ENCODE data around the gene SMARCA2. TPM values are rescaled to one million over a fixed set of nuclear protein-coding genes. Genes with fewer than 3 reads are reported as not detected.

The SMARCA2 gene
- total RNA-seq, 1 experiment from 2014 or later = 108 TPM

DNA sequence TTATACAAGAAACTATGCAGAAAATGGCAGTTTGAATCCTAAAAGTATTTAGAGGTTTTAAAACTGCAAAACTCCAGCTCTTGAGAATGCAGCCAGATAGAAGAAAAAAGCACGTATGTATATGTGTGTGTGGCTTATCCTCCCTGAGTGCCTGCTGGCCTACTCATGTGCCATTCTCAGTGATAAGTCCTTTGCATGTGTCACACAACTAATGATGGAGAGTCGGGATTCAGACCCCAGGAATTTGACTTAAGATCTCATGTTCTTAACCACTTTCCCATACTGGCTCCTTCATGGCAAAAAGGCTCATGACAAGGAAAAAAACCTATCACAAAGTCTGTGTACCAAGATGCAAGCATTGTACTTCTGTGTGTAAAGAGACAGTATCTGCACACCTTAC is 26.6 kb downstream of the SMARCA2 start:
- Histone ChIP-seq H3K4me3 (ENCODE audit: low read length) (no peak overlapping the region), H3K79me2 (ENCODE audit: low read length) (peaks cover 27% of the 10 kb centered on the region), H2AFZ (ENCODE audit: low read length) (no peak overlapping the region), H3K9ac (ENCODE audit: low read length) (no peak overlapping the region), H3K4me2 (ENCODE audit: low read depth, low read length, poor library complexity, severe bottlenecking) (no peak overlapping the region), H4K20me1 (ENCODE audit: insufficient read depth, low read depth, low read length) (no peaks in the 10 kb centered on the region), H3K27me3 (ENCODE audit: low read length) (no peaks in the 10 kb centered on the region), H3K4me1 (ENCODE audit: low read length) (no peaks in the 10 kb centered on the region), H3K9me2 (replicated peaks; ENCODE audit: insufficient read depth, low read length) (no peaks in the 10 kb centered on the region), H3K36me3 (ENCODE audit: insufficient read depth, low read length) (peaks cover 23% of the 10 kb centered on the region; the same call in 1 of the 2 replicates), H3K9me3 (ENCODE audit: low read length) (no peaks in the 10 kb centered on the region), H3K27ac (ENCODE audit: low read length) (no peak overlapping the region)
- DNase-seq = no peak

- Histone ChIP-seq H3K9ac (ENCODE audit: low read length) (no peak overlapping the region), H3K4me3 (ENCODE audit: low read length) (no peak overlapping the region), H3K27ac (ENCODE audit: low read length) (no peak overlapping the region), H3K4me2 (ENCODE audit: low read depth, low read length, poor library complexity, severe bottlenecking) (no peak overlapping the region), H2AFZ (ENCODE audit: low read length) (no peak overlapping the region), H3K9me3 (ENCODE audit: low read length) (no peaks in the 10 kb centered on the region), H3K79me2 (ENCODE audit: low read length) (peaks cover 19% of the 10 kb centered on the region), H3K9me2 (replicated peaks; ENCODE audit: insufficient read depth, low read length) (no peaks in the 10 kb centered on the region), H3K36me3 (ENCODE audit: insufficient read depth, low read length) (peaks cover 26% of the 10 kb centered on the region; the same call in 1 of the 2 replicates), H4K20me1 (ENCODE audit: insufficient read depth, low read depth, low read length) (no peaks in the 10 kb centered on the region), H3K4me1 (ENCODE audit: low read length) (no peaks in the 10 kb centered on the region), H3K27me3 (ENCODE audit: low read length) (no peaks in the 10 kb centered on the region)
- DNase-seq = no peak
Observed at GRCh38 chr9:2043243-2043642, 28.1 kb downstream of the SMARCA2 start.

- no peak for DNase-seq
- Histone ChIP-seq H3K36me3 (ENCODE audit: insufficient read depth, low read length) (peaks cover 20% of the 10 kb centered on the region; the same call in 1 of the 2 replicates), H3K79me2 (ENCODE audit: low read length) (peaks cover 14% of the 10 kb centered on the region), H3K9ac (ENCODE audit: low read length) (no peak overlapping the region), H3K27ac (ENCODE audit: low read length) (no peak overlapping the region), H3K9me2 (replicated peaks; ENCODE audit: insufficient read depth, low read length) (no peaks in the 10 kb centered on the region), H3K9me3 (ENCODE audit: low read length) (no peaks in the 10 kb centered on the region), H4K20me1 (ENCODE audit: insufficient read depth, low read depth, low read length) (no peaks in the 10 kb centered on the region), H2AFZ (ENCODE audit: low read length) (no peak overlapping the region), H3K4me1 (ENCODE audit: low read length) (no peaks in the 10 kb centered on the region), H3K4me3 (ENCODE audit: low read length) (no peak overlapping the region), H3K27me3 (ENCODE audit: low read length) (no peaks in the 10 kb centered on the region), H3K4me2 (ENCODE audit: low read depth, low read length, poor library complexity, severe bottlenecking) (no peak overlapping the region)
Observed at GRCh38 chr9:2043881-2044462, 28.8 kb downstream of the SMARCA2 start.

GRCh38 chr9:2047144-2047671 is 32.1 kb downstream of the SMARCA2 start:
- Histone ChIP-seq H3K4me1 (ENCODE audit: low read length) (no peaks in the 10 kb centered on the region), H3K4me2 (ENCODE audit: low read depth, low read length, poor library complexity, severe bottlenecking) (no peak overlapping the region), H3K9me3 (ENCODE audit: low read length) (no peaks in the 10 kb centered on the region), H4K20me1 (ENCODE audit: insufficient read depth, low read depth, low read length) (no peaks in the 10 kb centered on the region), H3K27me3 (ENCODE audit: low read length) (no peaks in the 10 kb centered on the region), H3K79me2 (ENCODE audit: low read length) (peaks cover 17% of the 10 kb centered on the region), H3K36me3 (ENCODE audit: insufficient read depth, low read length) (0 out of 2 replicates have a peak, but pooled peaks cover 6% of the 10 kb centered on the region), H2AFZ (ENCODE audit: low read length) (no peak overlapping the region), H3K27ac (ENCODE audit: low read length) (no peak overlapping the region), H3K9me2 (replicated peaks; ENCODE audit: insufficient read depth, low read length) (no peaks in the 10 kb centered on the region), H3K4me3 (ENCODE audit: low read length) (no peak overlapping the region), H3K9ac (ENCODE audit: low read length) (no peak overlapping the region)
- DNase-seq = no peak

DNA sequence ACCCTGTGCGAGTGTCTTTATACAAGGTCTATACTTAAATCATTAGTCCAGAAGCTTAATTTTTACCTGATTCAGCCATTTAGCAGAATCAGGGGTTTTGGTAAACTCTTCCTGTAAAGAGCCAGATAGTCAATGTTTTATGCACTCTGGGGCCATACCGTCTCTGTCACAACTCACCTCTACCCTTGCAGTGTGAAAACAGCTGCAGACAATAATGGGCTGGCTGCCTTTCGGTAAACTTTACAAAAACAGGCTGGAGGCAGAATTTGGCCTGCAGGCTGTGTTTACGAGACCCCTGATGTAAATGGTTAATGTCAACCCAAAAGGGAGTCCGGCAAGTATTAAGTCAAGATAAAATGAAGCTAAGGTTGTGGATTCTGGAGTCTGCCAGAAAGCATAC is 32.8 kb downstream of the SMARCA2 start:
- Histone ChIP-seq H2AFZ (ENCODE audit: low read length) (no peak overlapping the region), H3K27ac (ENCODE audit: low read length) (no peak overlapping the region), H3K27me3 (ENCODE audit: low read length) (no peaks in the 10 kb centered on the region), H3K4me1 (ENCODE audit: low read length) (peaks cover 7% of the 10 kb centered on the region), H3K4me2 (ENCODE audit: low read depth, low read length, poor library complexity, severe bottlenecking) (no peak overlapping the region), H3K79me2 (ENCODE audit: low read length) (peaks cover 21% of the 10 kb centered on the region), H4K20me1 (ENCODE audit: insufficient read depth, low read depth, low read length) (no peaks in the 10 kb centered on the region), H3K9me2 (replicated peaks; ENCODE audit: insufficient read depth, low read length) (no peaks in the 10 kb centered on the region), H3K9ac (ENCODE audit: low read length) (no peak overlapping the region), H3K36me3 (ENCODE audit: insufficient read depth, low read length) (0 out of 2 replicates have a peak, but pooled peaks cover 6% of the 10 kb centered on the region), H3K9me3 (ENCODE audit: low read length) (no peaks in the 10 kb centered on the region), H3K4me3 (ENCODE audit: low read length) (no peak overlapping the region)
- no peak for DNase-seq

DNA sequence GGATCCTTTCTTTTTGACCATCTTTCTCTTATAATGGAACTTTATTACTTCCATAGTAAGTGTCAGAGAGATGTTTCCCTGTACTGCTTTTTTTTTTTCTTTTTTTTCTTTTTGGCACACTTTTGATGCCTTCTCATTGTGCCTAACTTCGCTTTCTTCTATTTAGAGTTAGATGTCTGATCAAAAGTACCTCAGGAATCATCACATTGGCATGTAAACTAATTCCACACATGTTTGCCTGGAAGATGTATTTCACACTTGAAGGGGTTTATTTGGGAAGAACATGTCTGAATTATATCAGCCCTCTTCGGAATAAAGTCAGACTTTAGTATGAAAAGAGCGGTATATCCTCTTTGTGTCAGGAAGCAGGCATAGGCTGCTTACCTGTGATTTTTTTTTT is 35.1 kb downstream of the SMARCA2 start:
- Histone ChIP-seq H3K27me3 (ENCODE audit: low read length) (no peaks in the 10 kb centered on the region), H3K4me3 (ENCODE audit: low read length) (no peak overlapping the region), H2AFZ (ENCODE audit: low read length) (no peak overlapping the region), H3K9me3 (ENCODE audit: low read length) (no peaks in the 10 kb centered on the region), H3K4me2 (ENCODE audit: low read depth, low read length, poor library complexity, severe bottlenecking) (no peak overlapping the region), H3K27ac (ENCODE audit: low read length) (no peak overlapping the region), H3K36me3 (ENCODE audit: insufficient read depth, low read length) (peaks cover 11% of the 10 kb centered on the region; the same call in 1 of the 2 replicates), H3K79me2 (ENCODE audit: low read length) (peaks cover 18% of the 10 kb centered on the region), H4K20me1 (ENCODE audit: insufficient read depth, low read depth, low read length) (no peaks in the 10 kb centered on the region), H3K9me2 (replicated peaks; ENCODE audit: insufficient read depth, low read length) (no peaks in the 10 kb centered on the region), H3K4me1 (ENCODE audit: low read length) (peaks cover 23% of the 10 kb centered on the region), H3K9ac (ENCODE audit: low read length) (no peak overlapping the region)
- DNase-seq = no peak

GRCh38 chr9:2053883-2054845 is 39.0 kb downstream of the SMARCA2 start:
- Histone ChIP-seq H3K4me2 (ENCODE audit: low read depth, low read length, poor library complexity, severe bottlenecking) (peak overlapping the region; percentile 49), H3K36me3 (ENCODE audit: insufficient read depth, low read length) (peaks cover 37% of the 10 kb centered on the region; the same call in 1 of the 2 replicates), H3K27me3 (ENCODE audit: low read length) (no peaks in the 10 kb centered on the region), H3K79me2 (ENCODE audit: low read length) (peaks cover 26% of the 10 kb centered on the region), H3K9me3 (ENCODE audit: low read length) (no peaks in the 10 kb centered on the region), H3K4me1 (ENCODE audit: low read length) (peaks cover 23% of the 10 kb centered on the region), H2AFZ (ENCODE audit: low read length) (no peak overlapping the region), H3K27ac (ENCODE audit: low read length) (peak overlapping the region; percentile 47), H3K9ac (ENCODE audit: low read length) (0 out of 2 replicates have a peak overlapping the region, but pooled peaks have one; percentile 6), H3K9me2 (replicated peaks; ENCODE audit: insufficient read depth, low read length) (no peaks in the 10 kb centered on the region), H4K20me1 (ENCODE audit: insufficient read depth, low read depth, low read length) (no peaks in the 10 kb centered on the region), H3K4me3 (ENCODE audit: low read length) (no peak overlapping the region; the same call in 1 of the 2 replicates)
- DNase-seq = peak; percentile 83

DNA sequence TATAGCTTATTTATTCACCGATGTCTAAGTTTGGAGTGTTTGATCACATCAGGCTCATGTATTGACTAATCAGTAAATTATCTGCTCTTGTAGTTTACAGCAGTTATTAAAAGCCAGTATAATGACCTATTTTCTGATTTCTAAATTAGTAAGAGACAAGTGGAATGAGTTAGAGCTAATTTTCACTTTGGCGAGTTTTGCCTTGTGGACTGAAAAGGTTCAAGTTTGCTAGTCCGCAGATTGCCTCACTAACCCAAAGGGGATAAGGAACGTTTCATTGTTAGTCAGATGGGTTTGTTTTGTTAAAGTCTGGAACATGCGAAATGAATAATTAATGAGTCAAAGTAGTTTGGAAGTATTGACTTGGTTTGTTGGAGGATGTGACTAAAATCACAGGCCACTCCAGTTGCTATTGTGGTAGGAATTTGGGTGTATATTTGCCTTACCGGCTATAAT is 40.1 kb downstream of the SMARCA2 start:
- DNase-seq = no peak
- Histone ChIP-seq H3K4me3 (ENCODE audit: low read length) (no peak overlapping the region), H4K20me1 (ENCODE audit: insufficient read depth, low read depth, low read length) (no peaks in the 10 kb centered on the region), H3K36me3 (ENCODE audit: insufficient read depth, low read length) (peaks cover 44% of the 10 kb centered on the region; the same call in 1 of the 2 replicates), H3K27ac (ENCODE audit: low read length) (no peak overlapping the region), H3K27me3 (ENCODE audit: low read length) (no peaks in the 10 kb centered on the region), H2AFZ (ENCODE audit: low read length) (no peak overlapping the region), H3K4me1 (ENCODE audit: low read length) (peaks cover 23% of the 10 kb centered on the region), H3K9ac (ENCODE audit: low read length) (no peak overlapping the region), H3K79me2 (ENCODE audit: low read length) (peaks cover 26% of the 10 kb centered on the region), H3K9me3 (ENCODE audit: low read length) (no peaks in the 10 kb centered on the region), H3K4me2 (ENCODE audit: low read depth, low read length, poor library complexity, severe bottlenecking) (no peak overlapping the region), H3K9me2 (replicated peaks; ENCODE audit: insufficient read depth, low read length) (no peaks in the 10 kb centered on the region)

All from Karpas-422 (cell line).